Activated CD4-positive, CD25-positive, alpha-beta regulatory T cell treated with anti-CD3 and anti-CD28 coated beads, Interleukin-2, amount 50 U/mL, for 72 hours (primary cell): ENCODE measurements around the gene CD200.
"Not testable (repeated sequence)": the region's sequence is repeated elsewhere in the genome, so short reads cannot be mapped to it uniquely, and the experiment has no call there.

Source experiments
- DNase-seq: peaks from one replicate; pipeline ENCODE4 v3.0.0; 2021

The CD200 gene

GRCh38 chr3:112362221-112362620, 29.3 kb downstream of the CD200 start:
- DNase-seq = no peak

DNA sequence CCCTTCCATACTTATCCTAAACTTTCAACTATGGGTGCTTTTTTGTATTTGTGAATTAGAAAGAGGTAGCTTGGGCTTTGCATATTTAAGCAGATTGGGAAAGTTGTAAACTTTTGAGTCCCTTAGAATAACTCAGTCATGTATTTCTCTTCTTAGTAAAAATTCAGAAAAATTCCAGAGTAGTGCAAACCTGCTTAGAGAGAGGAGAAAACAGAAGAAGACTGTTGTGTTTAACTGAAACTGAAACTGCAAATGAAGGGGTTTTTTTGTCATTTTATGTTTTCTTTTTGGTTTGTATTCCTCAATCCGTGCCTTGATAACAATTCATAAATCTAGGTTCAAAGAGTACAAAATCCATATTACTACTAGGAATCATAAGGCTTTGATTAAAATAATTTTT, 31.3 kb downstream of the CD200 start:
- no peak for DNase-seq

DNA sequence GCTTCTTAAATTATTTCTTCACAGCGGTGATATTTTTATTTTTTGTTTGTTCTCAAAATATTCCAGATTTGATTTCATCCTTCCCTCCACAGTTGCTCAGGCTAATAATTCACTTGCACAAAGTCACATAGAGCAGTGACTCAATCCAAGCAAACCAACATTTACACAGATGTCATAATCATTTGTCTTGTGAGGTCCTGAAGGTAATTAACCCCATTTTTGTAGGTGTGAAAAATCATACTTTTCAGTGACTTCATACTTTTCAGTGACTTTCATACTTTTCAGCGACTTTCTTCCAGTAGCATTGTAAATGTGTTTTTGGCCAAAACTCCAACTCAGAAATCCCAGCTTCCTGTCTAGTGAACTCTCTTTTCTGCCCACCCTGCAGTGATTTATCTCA, 32.1 kb downstream of the CD200 start:
- DNase-seq = no peak

- DNase-seq = no peak
Measured at GRCh38 chr3:112365636-112366035, 32.7 kb downstream of the CD200 start.

DNA sequence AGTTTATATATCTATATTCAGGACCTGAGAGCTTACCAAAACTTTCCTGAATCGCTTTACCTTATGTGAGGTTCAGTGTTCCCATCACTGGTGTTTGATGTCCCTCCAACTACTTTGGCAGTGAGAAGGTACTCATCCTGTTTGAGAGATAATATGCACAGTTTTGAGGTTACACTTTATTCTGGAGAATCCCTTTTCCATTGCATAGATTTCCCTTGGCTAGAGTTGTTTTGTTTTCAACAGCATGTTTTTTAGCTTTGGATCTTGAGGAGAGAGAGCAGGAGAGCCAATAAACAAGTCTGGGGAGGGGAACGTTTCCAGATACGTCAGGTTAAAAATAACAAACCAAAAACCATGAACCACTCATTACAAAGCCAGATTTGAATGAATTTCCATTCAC, 33.6 kb downstream of the CD200 start:
- DNase-seq = no peak

- no peak for DNase-seq
Measured at GRCh38 chr3:112371569-112371968, 38.6 kb downstream of the CD200 start.

GRCh38 chr3:112372396-112372795, 39.4 kb downstream of the CD200 start:
- no peak for DNase-seq

- DNase-seq = no peak
Measured at GRCh38 chr3:112373476-112373875, 40.5 kb downstream of the CD200 start.

DNA sequence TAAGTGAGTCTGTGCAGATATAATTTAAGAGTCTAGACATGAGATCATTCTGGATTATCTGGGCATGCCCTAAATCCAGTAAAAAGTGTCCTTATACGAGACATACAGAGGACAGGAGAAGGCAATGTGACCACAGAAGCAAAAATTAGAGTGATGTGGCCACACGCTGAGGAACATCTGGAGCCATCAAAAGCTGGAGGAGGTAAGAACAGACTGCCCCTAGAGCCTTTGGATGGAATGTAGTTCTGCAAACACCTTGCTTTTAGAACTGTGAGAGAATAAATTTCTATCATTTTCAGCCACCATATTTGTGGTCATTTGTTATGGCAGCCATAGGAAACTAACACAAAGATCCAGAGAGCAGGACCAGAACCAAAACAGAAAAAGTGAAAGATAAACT, 41.0 kb downstream of the CD200 start:
- no peak for DNase-seq

GRCh38 chr3:112374333-112374734, 41.4 kb downstream of the CD200 start:
- no peak for DNase-seq

DNA sequence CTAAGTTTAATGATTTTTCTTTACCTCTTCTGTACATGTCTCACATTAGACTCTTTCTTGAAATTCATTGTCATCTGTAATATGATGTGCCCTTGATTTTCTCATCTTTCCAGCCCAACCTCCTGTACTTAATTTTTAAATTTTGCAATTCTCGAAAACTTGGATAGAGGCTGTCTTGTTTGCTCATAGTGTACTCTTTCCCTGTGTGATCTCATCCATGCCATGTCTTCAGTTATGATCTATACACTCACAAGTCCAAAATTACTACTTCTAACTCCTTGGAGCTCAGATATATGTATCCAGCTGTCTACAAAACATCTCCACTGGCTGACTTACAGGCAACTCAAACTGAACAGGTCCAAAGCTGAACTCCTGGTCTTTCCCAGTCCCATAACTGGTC, 42.2 kb downstream of the CD200 start:
- DNase-seq = no peak

DNA sequence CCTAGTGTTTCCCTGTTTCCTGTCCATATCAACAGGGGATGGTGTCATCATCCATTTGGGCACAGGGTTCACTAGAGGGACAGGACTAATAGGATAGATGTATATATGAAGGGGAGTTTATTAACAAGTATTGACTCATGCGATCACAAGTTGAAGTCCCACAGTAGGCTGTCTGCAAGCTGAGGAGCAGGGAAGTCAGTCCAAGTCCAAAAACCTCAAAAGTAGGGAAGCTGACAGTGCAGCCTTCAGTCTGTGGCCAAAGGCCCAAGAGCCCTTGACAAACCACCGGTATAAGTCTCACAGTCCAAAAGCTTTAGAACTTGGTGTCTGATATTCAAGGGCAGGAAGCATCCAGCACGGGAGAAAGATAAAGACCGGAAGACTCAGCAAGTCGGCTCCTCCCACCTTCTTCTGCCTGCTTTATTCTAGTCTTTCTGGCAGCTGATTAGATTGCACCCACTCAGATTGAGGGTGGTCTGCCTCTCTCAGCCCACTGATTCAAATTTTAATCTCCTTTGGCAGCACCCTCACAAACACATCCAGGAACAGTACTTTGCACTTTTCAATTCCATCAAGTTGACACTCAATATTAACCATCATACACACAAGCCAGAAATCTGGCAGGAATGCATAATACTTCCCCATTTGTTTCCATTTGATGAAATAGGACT, 43.4 kb downstream of the CD200 start:
- DNase-seq = no peak

GRCh38 chr3:112376992-112377391, 44.0 kb downstream of the CD200 start:
- DNase-seq = no peak

- DNase-seq = no peak
Measured at GRCh38 chr3:112377568-112378071, 44.7 kb downstream of the CD200 start.

DNA sequence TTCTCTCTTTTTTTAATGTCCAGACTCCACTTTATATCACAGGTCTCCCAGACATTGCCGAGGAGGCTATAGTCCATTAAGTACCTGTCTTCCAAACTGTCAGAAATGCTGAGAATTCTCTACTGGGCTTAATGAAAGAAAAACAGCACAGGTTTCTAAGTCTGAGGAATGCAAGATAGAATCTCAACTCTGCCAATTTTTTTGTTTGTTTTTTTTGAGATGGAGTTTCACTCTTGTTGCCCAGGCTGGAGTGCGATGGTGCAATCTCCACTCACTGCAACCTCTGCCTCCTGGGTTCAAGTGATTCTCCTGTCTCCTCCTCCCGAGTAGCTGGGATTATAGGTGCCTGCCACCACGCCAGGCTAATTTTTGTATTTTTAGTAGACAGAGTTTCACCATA, 45.4 kb downstream of the CD200 start:
- not testable (repeated sequence) for DNase-seq

GRCh38 chr3:112379020-112379690, 46.2 kb downstream of the CD200 start:
- DNase-seq = no peak

DNA sequence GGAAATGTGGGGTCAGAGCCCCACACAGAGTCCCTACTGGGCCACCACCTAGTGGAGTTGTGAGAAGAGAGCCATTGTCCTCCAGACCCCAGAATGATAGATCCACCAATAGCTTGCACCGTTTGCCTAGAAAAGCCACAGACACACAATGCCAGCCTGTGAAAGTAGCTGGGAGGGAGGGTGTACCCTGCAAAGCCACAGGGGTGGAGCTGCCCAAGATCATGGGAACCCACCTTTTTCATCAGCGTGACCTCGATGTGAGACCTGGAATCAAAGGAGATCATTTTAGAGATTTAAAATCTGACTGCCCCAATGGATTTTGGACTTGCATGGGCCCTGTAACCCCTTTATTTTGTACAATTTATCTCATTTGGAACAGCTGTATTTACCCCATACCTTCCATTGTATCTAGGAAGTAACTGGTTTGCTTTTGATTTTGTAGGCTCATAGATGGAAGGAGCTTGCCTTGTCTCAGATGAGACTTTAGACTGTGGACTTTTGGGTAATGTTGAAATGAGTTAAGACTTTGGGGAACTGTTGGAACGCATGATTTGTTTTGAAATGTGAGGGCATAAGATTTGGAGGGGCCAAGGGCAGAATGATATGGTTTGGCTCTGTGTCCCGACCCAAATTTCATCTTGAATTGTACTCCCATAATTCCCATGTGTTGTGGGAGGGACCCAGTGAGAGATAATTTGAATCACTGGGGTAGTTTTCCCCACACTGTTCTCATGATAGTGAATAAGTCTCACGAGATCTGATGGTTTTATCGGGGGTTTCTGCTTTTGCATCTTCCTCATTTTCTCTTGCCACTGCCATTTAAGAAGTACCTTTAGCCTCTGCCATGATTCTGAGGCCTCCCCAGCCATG, 49.0 kb downstream of the CD200 start:
- DNase-seq = no peak

DNA sequence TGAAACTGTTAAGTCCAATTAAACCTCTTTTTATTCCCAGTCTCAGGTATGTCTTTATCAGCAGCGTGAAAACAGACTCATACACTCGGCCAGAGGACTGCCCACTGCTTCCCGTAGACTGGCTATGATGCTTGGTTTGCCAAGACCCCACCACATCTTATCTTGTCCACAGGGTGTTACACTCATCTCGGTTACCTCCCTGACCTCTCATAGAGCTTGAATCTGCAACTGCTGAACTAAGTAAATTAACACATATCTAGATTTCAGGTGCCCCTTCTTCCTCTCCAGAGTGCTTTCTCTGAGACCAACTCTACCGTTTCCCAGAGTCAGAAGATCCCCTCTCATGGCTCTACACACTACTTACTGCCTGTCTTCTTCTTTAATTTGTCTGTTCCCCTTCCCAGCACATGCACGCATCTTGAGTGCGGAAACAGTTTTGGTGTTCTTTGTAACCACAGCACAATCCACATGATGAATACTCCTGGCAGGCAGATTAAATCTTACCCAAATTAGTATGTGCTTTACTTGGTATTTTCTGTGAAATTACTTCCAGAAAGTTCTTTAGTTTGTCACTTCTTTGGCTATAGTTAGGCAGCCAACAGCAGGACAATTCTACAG, 49.7 kb downstream of the CD200 start:
- DNase-seq = no peak

GRCh38 chr3:112384769-112385168, 51.8 kb downstream of the CD200 start:
- DNase-seq = no peak

GRCh38 chr3:112388972-112389371, 56.0 kb downstream of the CD200 start:
- no peak for DNase-seq

DNA sequence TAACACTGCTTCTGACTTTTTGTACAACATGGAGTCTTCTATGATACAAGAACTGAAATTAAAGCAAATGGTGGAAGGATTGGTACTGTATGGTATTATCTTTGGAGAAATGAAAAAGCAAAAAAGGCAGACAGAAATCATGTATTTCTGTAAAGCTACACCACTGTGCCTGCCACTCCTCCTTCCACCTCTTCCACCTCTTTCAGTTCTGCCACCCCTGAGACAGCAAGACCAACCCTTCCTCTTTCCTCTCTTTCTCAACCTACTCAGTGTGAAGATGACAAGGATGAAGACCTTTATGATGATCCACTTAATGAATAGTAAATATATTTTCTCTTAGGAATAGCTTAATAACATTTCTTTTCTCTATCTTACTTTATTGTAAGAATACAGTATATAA, 57.0 kb downstream of the CD200 start:
- no peak for DNase-seq

GRCh38 chr3:112390783-112391641, 58.1 kb downstream of the CD200 start:
- no peak for DNase-seq
